Stimulated activated naive CD8-positive, alpha-beta T cell treated with anti-CD3 and anti-CD28 coated beads, Interleukin-15, amount 100 ng/mL, for 72 hours (primary cell): ENCODE data around the gene TMOD1.

ENCODE experiments used
- ATAC-seq: fragments of 150-1000 bp; cut with Tn5 transposase; 2 replicates; pipeline ENCODE4 v1.10.0; 2021; ENCODE audit warnings: mild to moderate bottlenecking, moderate library complexity
- DNase-seq, 2 donors: peaks; one replicate each; pipeline ENCODE4 v3.0.0; 2021 to 2022
- H3K27ac Mint-ChIP-seq, 2 donors: one replicate each; pipeline ENCODE4 v1.8.0; 2022; ENCODE audit warnings: mild to moderate bottlenecking in 2 of 2, mixed read lengths in 2 of 2, moderate library complexity in 2 of 2
- H3K27me3 Mint-ChIP-seq: one replicate; pipeline ENCODE4 v1.8.0; 2022; ENCODE audit warnings: mixed read lengths
- H3K4me1 Mint-ChIP-seq: one replicate; pipeline ENCODE4 v1.8.0; 2022; ENCODE audit warnings: mild to moderate bottlenecking, mixed read lengths
- H3K4me3 Mint-ChIP-seq, 2 donors: one replicate each; pipeline ENCODE4 v1.8.0; 2022; ENCODE audit warnings: mild to moderate bottlenecking in 2 of 2, mixed read lengths in 2 of 2, moderate library complexity in 1 of 2
- H3K9me3 Mint-ChIP-seq, 2 donors: one replicate each; pipeline ENCODE4 v1.8.0; 2022; ENCODE audit warnings: mixed read lengths in 2 of 2

TMOD1 gene

GRCh38 chr9:97547098-97547829 is 45.8 kb downstream of the TMOD1 start:
- no peaks in the 10 kb centered on the region for H3K9me3 Mint-ChIP-seq
- no peak overlapping the region for H3K4me3 Mint-ChIP-seq
- DNase-seq, result no peak
- peaks cover 21% of the 10 kb centered on the region for H3K27me3 Mint-ChIP-seq
- H3K4me1 Mint-ChIP-seq, result no peaks in the 10 kb centered on the region
- no peak for ATAC-seq
- H3K27ac Mint-ChIP-seq, result no peak overlapping the region

GRCh38 chr9:97548379-97548778 is 46.9 kb downstream of the TMOD1 start:
- Mint-ChIP-seq H3K27ac (no peak overlapping the region), H3K9me3 (no peaks in the 10 kb centered on the region), H3K4me1 (no peaks in the 10 kb centered on the region), H3K4me3 (no peak overlapping the region), H3K27me3 (peaks cover 25% of the 10 kb centered on the region)
- ATAC-seq (no peak), DNase-seq (no peak)

GRCh38 chr9:97548819-97549540 is 47.5 kb downstream of the TMOD1 start:
- no peak overlapping the region for H3K27ac Mint-ChIP-seq
- ATAC-seq (no peak), DNase-seq (no peak)
- H3K4me3 Mint-ChIP-seq, result no peak overlapping the region
- no peaks in the 10 kb centered on the region for H3K9me3 Mint-ChIP-seq
- peaks cover 31% of the 10 kb centered on the region for H3K27me3 Mint-ChIP-seq
- no peaks in the 10 kb centered on the region for H3K4me1 Mint-ChIP-seq

GRCh38 chr9:97550386-97550785 is 48.9 kb downstream of the TMOD1 start:
- DNase-seq, result no peak
- Mint-ChIP-seq H3K27me3 (peaks cover 42% of the 10 kb centered on the region), H3K9me3 (no peaks in the 10 kb centered on the region), H3K4me1 (no peaks in the 10 kb centered on the region), H3K27ac (no peak overlapping the region), H3K4me3 (no peak overlapping the region)
- ATAC-seq, result no peak

- H3K27me3 Mint-ChIP-seq, result peaks cover 51% of the 10 kb centered on the region
- no peak overlapping the region for H3K27ac Mint-ChIP-seq
- H3K9me3 Mint-ChIP-seq, result no peaks in the 10 kb centered on the region
- no peak for DNase-seq
- no peak for ATAC-seq
- H3K4me3 Mint-ChIP-seq, result no peak overlapping the region
- no peaks in the 10 kb centered on the region for H3K4me1 Mint-ChIP-seq
These were observed 49.8 kb downstream of the TMOD1 start for GRCh38 chr9:97551308-97551707.

- ATAC-seq, result no peak
- Mint-ChIP-seq H3K9me3 (no peaks in the 10 kb centered on the region), H3K4me3 (no peak overlapping the region), H3K4me1 (no peaks in the 10 kb centered on the region), H3K27me3 (peaks cover 53% of the 10 kb centered on the region), H3K27ac (no peak overlapping the region)
- no peak for DNase-seq
These were observed 51.7 kb downstream of the TMOD1 start for GRCh38 chr9:97553141-97553540.

GRCh38 chr9:97553841-97554240 is 52.4 kb downstream of the TMOD1 start:
- no peak overlapping the region for H3K4me3 Mint-ChIP-seq
- no peak for ATAC-seq

GRCh38 chr9:97554566-97555075 is 53.2 kb downstream of the TMOD1 start:
- H3K9me3 Mint-ChIP-seq, result no peaks in the 10 kb centered on the region
- peaks cover 10% of the 10 kb centered on the region for H3K4me1 Mint-ChIP-seq
- no peak overlapping the region for H3K27ac Mint-ChIP-seq
- peaks cover 46% of the 10 kb centered on the region for H3K27me3 Mint-ChIP-seq
- ATAC-seq (no peak), DNase-seq (no peak)
- H3K4me3 Mint-ChIP-seq, result no peak overlapping the region

More at GRCh38 chr9:97553841-97554240, 52.4 kb downstream of the TMOD1 start:
- H3K27me3 Mint-ChIP-seq, result peaks cover 49% of the 10 kb centered on the region
- peaks cover 3% of the 10 kb centered on the region for H3K4me1 Mint-ChIP-seq
- H3K9me3 Mint-ChIP-seq, result no peaks in the 10 kb centered on the region
- DNase-seq, result no peak
- H3K27ac Mint-ChIP-seq, result no peak overlapping the region

GRCh38 chr9:97555164-97555563 is 53.7 kb downstream of the TMOD1 start:
- Mint-ChIP-seq H3K9me3 (no peaks in the 10 kb centered on the region), H3K4me1 (peaks cover 10% of the 10 kb centered on the region), H3K27me3 (peaks cover 50% of the 10 kb centered on the region), H3K27ac (no peak overlapping the region), H3K4me3 (no peak overlapping the region)
- ATAC-seq (no peak), DNase-seq (no peak)

- DNase-seq, result no peak
- Mint-ChIP-seq H3K27me3 (peaks cover 52% of the 10 kb centered on the region), H3K9me3 (no peaks in the 10 kb centered on the region), H3K27ac (no peak overlapping the region), H3K4me3 (no peak overlapping the region), H3K4me1 (peaks cover 10% of the 10 kb centered on the region)
- ATAC-seq, result no peak
These were observed 54.7 kb downstream of the TMOD1 start for GRCh38 chr9:97556036-97556720.

GRCh38 chr9:97556721-97557605 is 55.5 kb downstream of the TMOD1 start:
- Mint-ChIP-seq H3K4me1 (peaks cover 10% of the 10 kb centered on the region), H3K27me3 (peaks cover 58% of the 10 kb centered on the region), H3K4me3 (no peak overlapping the region), H3K9me3 (no peaks in the 10 kb centered on the region), H3K27ac (no peak overlapping the region)
- ATAC-seq (no peak), DNase-seq (no peak)

GRCh38 chr9:97557606-97558095 is 56.2 kb downstream of the TMOD1 start:
- Mint-ChIP-seq H3K4me3 (no peak overlapping the region), H3K27ac (no peak overlapping the region), H3K9me3 (no peaks in the 10 kb centered on the region), H3K27me3 (peaks cover 52% of the 10 kb centered on the region), H3K4me1 (peaks cover 10% of the 10 kb centered on the region)
- DNase-seq, result no peak
- no peak for ATAC-seq

- H3K27me3 Mint-ChIP-seq, result peaks cover 48% of the 10 kb centered on the region
- no peak overlapping the region for H3K27ac Mint-ChIP-seq
- no peak for DNase-seq
- peak overlapping the region in 1 of 2 donors; percentile 65 for H3K4me3 Mint-ChIP-seq
- ATAC-seq, result peak; percentile 23
- H3K9me3 Mint-ChIP-seq, result no peaks in the 10 kb centered on the region
- peaks cover 10% of the 10 kb centered on the region for H3K4me1 Mint-ChIP-seq
These were observed 57.2 kb downstream of the TMOD1 start for GRCh38 chr9:97558701-97559101.

- DNase-seq (no peak), ATAC-seq (peak; percentile 18)
- Mint-ChIP-seq H3K4me3 (peak overlapping the region in 1 of 2 donors; percentile 65), H3K4me1 (peaks cover 10% of the 10 kb centered on the region), H3K27me3 (peaks cover 45% of the 10 kb centered on the region), H3K9me3 (no peaks in the 10 kb centered on the region), H3K27ac (no peak overlapping the region)
These were observed 57.6 kb downstream of the TMOD1 start for GRCh38 chr9:97559111-97559514.

- Mint-ChIP-seq H3K27me3 (peaks cover 35% of the 10 kb centered on the region), H3K9me3 (no peaks in the 10 kb centered on the region), H3K4me1 (peaks cover 10% of the 10 kb centered on the region), H3K27ac (no peak overlapping the region), H3K4me3 (no peak overlapping the region)
- no peak for DNase-seq
- ATAC-seq, result no peak
These were observed 58.7 kb downstream of the TMOD1 start for GRCh38 chr9:97560154-97560553.
